GM21447 (cell line): Measurements from ENCODE around the gene CTLA4.
A peak's percentile ranks its signal among the peaks of the same experiment; 100 is the strongest.
"Not testable (repeated sequence)": the region's sequence is repeated elsewhere in the genome, so short reads cannot be mapped to it uniquely, and the experiment has no call there.

ENCODE experiments used
- ATAC-seq: cut with Tn5 transposase; IDR thresholded peaks from one replicate; pipeline ENCODE4 v1.9.1; 2021; ENCODE audit not compliant: unreplicated experiment

CTLA4 gene

GRCh38 chr2:203855274-203855673, 12.3 kb upstream of the CTLA4 start:
- ATAC-seq, result no peak

- ATAC-seq, result no peak
Observed at GRCh38 chr2:203857656-203858055, 9.9 kb upstream of the CTLA4 start.

- no peak for ATAC-seq
Observed at GRCh38 chr2:203858176-203858575, 9.4 kb upstream of the CTLA4 start.

- no peak for ATAC-seq
Observed at GRCh38 chr2:203859030-203859789, 8.4 kb upstream of the CTLA4 start.

- no peak for ATAC-seq
Observed at GRCh38 chr2:203861197-203861596, 6.4 kb upstream of the CTLA4 start.

- no peak for ATAC-seq
Observed at GRCh38 chr2:203861607-203862006, 6.0 kb upstream of the CTLA4 start.

GRCh38 chr2:203869223-203870042, 1.9 kb downstream of the CTLA4 start:
- ATAC-seq, result no peak

GRCh38 chr2:203870481-203870880, 2.9 kb downstream of the CTLA4 start:
- no peak for ATAC-seq

- no peak for ATAC-seq
Observed at GRCh38 chr2:203870941-203871340, 3.4 kb downstream of the CTLA4 start.

- peak; percentile 98 for ATAC-seq
Observed at GRCh38 chr2:203871371-203871983, 3.9 kb downstream of the CTLA4 start.

GRCh38 chr2:203873461-203873860, 5.9 kb downstream of the CTLA4 start:
- no peak for ATAC-seq

- no peak for ATAC-seq
Observed at GRCh38 chr2:203873921-203874631, 6.5 kb downstream of the CTLA4 start.

GRCh38 chr2:203875471-203875870, 7.9 kb downstream of the CTLA4 start:
- ATAC-seq, result no peak

- ATAC-seq, result no peak
Observed at GRCh38 chr2:203876328-203876727, 8.8 kb downstream of the CTLA4 start.

- ATAC-seq, result no peak
Observed at GRCh38 chr2:203878063-203878462, 10.5 kb downstream of the CTLA4 start.

GRCh38 chr2:203880557-203881125, 13.1 kb downstream of the CTLA4 start:
- ATAC-seq, result no peak

- ATAC-seq, result not testable (repeated sequence)
Observed at GRCh38 chr2:203881185-203881584, 13.6 kb downstream of the CTLA4 start.

GRCh38 chr2:203882551-203882950, 15.0 kb downstream of the CTLA4 start:
- ATAC-seq, result no peak

GRCh38 chr2:203886661-203887151, 19.1 kb downstream of the CTLA4 start:
- no peak for ATAC-seq

GRCh38 chr2:203887677-203888076, 20.1 kb downstream of the CTLA4 start:
- no peak for ATAC-seq

- no peak for ATAC-seq
Observed at GRCh38 chr2:203889542-203889941, 22.0 kb downstream of the CTLA4 start.
